GM21360 (cell line): ENCODE results near the gene HSPD1.
A peak's percentile ranks its signal among the peaks of the same experiment; 100 is the strongest.
"Not testable (repeated sequence)": the region's sequence is repeated elsewhere in the genome, so short reads cannot be mapped to it uniquely, and the experiment has no call there.

Experiments used
- ATAC-seq: cut with Tn5 transposase; IDR thresholded peaks from one replicate; pipeline ENCODE4 v1.9.1; 2021; ENCODE audit warnings: mild to moderate bottlenecking, moderate library complexity; ENCODE audit not compliant: unreplicated experiment

Gene HSPD1

DNA sequence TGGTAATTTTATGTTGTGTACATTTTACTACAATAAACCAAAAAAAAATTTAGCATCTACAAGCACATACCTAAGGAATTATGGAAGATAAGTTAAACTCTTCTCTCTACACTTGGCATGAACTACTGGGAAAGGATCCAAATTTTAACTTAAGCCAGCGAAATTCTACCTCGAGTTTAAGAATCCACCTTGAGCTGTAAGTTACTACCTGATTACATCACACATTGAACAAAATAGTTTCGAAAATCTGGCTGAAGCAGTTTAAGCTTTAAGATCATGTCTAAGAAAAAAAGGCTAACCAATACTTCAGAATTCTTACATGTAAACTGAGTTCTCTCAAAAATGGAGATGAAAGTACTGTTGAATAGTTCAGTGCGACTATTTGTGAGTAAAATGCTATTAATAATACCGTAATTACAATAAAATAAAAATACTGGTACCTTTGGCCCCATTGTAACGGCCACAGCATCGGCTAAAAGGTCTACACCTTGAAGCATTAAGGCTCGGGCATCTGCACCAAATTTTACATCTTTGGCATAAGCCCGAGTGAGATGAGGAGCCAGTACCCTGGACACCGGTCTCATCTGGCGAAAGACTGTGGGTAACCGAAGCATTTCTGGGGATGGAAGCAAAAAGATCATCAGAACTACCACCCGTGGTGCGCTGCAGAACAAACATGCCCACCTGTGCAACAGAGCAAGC is 1.3 kb downstream of the HSPD1 start:
- no peak for ATAC-seq

DNA sequence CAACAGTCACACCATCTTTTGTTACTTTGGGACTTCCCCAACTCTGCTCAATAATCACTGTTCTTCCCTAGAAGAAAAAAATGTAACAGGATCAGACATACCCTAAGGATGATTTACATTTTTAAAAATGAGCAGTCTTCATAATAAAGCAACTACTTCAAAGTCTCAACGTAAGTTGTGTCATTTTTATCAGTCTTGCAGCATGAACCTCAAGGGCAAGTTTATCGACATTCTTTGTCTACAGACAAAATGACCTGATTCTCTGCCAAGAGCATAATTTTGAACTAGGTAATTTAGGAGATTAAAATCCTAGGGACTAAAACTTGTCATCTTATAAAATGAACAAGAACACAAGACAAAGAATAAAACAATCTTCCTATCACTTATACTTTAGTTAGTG is 2.3 kb downstream of the HSPD1 start:
- ATAC-seq = no peak

DNA sequence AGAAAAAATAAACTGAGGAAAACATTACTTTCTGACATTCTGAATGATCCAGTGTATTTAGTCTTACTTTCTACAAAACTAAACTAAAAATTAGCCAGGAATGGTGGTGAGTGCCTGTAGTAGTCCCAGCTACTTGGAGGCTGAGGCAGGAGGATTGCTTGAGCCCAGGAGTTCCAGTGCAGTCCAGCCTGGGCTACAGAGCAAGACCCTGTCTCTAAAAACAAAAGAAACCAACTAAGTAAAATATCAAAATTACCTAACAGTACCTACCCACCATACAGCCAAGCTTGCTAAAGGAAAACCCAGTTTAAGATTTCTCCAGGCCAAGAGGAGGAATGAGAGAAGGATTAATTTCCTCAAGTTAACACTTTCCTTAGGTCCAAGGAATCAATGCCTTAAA is 2.9 kb downstream of the HSPD1 start:
- ATAC-seq = no peak

DNA sequence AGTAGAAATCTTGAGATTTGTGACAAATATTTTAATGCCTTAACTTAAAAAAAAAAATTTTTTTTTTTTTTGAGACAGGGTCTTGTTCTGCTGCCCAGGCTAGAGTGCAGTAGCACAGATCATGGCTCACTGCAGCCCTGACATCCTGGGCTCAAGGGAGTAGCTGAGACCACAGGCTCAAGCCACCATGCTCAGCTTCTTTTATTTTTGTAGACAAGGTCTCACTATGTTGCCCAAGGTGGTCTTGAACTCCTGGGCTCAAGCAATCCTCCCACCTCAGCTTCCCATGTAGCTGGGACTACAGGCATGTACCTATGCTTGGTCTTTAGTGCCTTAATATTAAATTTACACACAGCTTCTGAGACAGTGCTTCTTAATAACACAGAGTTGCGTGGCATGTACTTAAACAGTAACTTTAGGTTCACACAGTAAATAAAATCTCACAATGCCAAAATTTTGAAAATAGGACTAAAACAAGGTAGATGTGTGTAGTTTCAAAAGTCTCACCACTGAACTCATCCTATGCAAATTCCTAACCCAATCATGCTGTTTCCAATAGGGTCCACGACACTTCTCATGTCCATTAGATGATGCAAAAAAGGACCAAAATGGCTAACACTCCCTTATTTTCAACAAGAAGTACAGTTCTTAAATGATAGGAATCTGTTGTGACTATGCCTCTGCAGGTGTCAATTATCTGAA is 4.1 kb downstream of the HSPD1 start:
- ATAC-seq = no peak

DNA sequence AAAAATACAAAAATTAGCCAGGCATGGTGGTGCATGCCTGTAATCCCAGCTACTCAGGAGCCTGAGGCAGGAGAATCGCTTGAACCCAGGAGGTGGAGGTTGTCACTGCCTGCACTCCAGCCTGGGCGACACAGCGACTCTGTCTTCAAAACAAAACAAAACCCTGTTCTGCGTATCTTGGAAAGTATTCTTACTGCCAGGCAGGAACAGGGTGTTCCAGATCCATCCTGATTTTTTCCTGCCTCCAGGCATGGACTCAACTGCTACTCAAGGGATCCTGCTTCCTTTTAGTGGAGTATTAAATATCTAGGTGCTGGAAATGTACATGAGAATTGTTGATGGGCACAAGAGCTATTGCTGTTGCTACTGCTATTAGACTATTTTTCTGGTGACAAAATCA is 12.3 kb downstream of the HSPD1 start:
- no peak for ATAC-seq

DNA sequence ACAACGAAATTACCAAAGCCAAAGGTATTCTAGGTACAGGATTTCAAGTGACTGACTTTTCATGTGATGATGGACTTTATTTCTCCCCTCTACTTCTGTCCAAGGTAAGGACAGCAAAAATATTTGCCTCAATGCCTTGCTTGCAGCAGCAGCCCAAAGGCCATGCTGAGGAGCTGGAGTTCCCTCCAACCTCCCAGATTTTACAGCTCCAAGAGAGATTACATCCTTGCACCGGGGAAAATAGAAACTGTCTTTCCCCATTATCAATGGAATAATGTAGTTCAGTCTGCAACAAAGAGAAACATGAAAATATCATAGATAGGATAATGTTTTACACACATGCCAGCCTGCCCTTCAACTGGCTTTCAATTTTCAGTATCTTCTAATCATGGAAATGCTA is 13.5 kb downstream of the HSPD1 start:
- ATAC-seq = no peak

DNA sequence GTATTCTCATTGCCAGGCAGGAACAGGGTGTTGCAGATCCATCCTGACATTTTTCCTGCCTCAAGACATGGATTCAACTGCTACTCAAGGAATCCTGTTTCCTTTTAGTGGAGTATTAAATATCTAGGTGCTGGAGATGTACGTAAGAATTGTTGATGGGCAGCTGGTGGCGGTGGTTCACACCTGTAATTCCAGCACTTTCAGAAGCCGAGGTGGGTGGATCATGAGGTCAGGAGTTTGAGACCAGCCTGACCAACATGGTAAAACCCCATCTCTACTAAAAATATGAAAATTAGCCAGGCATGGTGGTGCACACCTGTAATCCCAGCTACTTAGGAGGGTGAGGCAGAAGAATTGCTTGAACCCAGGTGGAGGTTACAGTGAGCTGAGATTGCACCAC is 15.4 kb downstream of the HSPD1 start:
- ATAC-seq = not testable (repeated sequence)

DNA sequence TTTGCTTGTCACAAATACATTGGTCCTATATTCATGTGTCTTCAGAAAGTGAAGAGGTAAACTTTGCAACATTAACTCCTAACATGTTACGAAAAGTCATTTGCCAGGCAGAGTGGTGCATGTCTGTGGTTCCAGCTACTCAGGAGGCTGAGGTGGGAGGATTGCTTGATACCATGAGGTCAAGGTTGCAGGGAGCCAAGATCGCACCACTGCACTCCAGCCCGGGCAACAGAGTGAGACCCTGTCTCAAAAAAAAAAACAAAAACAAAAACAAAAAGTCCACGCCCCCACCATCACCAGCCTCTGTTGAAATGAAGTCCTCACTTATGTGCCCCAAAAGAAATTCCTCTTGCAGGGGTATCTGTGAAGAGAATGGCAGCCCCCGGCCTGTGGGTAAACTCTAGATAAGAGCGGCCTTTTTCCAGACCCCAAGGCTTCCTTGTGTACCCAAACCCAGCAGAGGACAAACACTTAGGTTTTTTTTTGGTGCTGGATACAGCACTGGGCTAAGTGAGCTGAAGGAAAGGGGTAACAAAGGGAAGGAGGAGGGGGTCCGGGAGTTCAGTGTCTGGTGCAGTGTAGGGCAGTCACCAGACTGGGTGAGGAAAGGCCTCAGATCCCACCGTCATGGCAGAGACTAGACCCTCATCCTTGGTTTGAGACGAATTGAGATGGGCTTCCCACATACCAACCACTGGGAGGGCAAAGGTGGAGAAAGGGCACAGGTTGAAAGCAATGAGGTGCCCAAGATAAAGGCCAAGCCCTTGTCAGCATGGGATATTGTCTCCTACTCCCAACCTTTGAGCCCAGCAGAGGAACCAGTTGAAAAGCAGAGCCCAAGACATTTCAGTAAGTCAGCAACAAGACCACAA is 19.2 kb downstream of the HSPD1 start:
- no peak for ATAC-seq

DNA sequence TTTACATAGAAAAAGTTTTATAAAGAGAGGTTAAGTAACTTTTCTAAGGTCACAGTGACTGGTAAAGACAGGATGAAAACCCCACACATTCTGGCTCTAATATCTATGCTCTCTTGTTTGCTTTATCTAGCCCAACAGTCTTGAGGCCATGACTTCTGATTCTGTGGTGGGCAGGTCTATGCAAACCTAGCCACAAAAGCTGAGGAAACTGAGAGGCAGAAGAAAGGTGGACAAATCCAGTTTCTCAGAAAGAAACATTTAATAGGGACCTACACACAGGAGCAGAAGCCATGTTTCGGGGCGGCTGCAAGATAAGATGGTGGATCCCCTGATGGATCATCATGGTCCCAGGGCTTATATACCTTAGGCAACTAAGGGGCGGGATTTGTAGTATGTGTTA is 21.8 kb downstream of the HSPD1 start:
- ATAC-seq = no peak

DNA sequence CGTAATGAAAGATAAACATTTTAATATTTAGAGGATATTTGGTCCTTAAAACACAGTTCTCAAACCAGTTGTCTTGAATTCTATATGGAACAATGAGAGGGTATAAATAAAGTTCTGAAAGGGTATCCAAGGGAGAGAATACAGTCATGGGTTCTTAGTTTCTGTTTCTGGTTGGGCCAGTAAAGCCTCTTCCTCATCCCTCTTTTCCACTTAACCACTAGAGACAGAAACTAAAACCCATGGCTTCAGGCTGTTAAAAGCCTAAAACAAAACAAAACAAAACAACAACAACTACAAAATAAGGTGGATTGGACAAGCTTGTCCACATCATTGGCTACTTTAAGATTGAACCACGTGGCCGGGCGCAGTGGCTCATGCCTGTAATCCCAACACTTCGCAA is 27.5 kb downstream of the HSPD1 start:
- ATAC-seq = no peak

DNA sequence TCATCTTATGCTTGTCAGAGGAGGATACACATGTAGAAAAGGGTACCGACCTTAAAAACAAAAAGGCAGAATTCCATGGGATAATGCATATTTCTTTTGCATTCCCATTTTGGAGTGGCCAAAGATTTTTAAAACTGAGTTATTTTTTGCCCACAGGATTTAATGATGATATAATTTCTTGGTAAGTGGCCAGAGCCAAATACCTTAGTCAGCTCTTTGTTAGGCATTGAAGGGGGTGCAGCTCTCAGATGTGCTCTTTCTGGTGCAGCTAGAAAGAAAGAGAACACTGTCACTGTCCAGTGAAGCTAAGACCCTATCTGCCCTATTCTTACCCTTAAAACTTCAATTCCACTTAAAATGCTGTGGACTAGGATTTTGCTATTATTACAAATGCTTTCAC is 35.5 kb downstream of the HSPD1 start:
- ATAC-seq = no peak

DNA sequence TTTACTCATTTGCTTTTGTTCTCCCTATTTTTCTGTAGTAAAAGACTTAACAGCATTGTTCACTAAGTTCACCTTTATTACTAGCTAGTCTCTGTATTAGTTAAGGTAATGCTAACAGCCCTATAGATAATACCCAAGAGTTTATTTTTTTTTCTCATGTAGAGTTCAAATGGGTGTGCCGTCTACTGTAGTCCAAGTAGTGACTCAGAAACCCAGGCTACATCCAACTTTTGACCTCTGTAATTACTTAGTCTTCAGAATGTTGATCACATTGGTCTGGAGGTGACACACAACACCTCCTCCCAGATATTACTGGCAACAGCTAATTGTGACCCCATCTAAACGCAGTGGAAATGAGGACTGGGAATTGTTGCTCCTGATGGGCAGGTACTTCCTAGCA is 38.6 kb downstream of the HSPD1 start:
- ATAC-seq = no peak

DNA sequence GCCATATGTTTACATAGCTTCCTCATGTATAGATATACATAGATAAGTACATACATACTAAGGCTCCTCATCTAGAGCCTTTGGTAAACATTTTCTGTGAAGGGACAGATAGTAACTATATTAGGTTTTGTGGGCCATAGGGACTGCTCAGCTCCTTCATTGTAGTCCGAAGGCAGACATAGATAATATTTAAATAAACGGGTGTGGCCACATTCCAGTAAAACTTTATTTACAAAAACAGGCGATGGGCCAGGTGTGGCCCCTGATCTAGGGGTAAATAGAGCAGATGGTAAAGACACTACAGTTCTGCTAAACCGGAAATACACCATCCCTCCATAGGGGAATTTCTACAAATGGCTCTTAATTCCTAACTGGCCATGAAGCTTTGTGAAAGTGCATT is 39.0 kb downstream of the HSPD1 start:
- no peak for ATAC-seq

DNA sequence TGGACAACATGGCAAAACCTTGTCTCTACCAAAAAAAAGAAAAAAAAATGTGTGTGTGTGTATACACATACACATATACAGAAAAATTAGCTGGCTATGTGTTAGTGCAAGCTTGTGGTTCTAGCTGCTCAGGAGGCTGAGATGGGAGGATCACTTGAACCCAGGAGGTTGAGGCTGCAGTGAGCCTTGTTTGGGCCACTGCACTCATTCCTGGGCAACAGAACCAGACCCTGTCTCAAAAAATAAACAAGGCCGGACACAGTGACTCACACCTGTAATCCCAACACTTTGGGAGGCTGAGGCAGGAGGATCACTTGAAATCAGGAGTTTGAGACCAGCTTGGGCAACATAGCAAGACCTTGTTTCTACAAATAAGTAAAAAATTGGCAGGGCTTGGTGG is 44.2 kb downstream of the HSPD1 start:
- no peak for ATAC-seq

DNA sequence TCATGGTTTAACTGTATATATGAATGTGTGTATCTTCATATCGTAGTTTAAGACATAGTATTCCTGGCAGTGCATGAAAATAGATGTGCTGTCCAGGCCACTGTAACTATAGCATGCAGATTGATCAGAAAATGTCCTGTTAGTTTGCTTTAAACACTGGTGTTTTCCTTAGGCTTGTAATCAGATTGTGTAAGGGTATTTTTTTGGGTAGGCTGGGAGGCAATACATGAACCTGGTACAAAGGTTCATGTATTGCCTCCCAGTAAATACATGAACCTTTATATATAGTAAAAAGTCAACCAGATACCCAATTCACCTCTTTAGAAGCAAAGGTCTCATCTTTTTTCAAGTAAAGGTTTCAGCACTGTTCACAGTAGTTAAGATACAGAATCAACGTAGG is 44.7 kb downstream of the HSPD1 start:
- ATAC-seq = no peak

DNA sequence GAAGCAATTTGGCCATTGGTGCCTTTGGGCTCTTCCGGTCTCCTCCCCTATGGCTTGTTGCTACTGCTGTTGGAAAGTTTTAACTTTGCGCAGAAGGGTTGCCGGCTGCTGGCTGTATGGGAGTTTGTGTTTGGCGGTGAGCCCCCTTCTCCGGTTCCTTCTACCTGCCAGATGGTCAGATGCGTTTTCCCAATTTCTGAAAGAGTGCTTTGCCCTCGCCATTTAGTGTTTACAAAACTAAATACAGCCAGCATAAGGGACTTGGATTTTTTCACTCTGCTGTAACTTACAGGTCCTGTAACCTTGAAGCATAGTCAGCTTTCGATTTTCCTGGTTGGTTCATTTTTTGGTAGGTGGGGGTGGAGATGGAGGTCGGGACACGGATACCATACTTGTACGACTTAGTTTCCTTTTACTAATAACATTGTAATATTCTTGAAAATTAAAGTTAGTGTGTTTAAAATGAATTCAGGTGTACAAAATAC is 45.7 kb downstream of the HSPD1 start:
- ATAC-seq = peak; percentile 25

DNA sequence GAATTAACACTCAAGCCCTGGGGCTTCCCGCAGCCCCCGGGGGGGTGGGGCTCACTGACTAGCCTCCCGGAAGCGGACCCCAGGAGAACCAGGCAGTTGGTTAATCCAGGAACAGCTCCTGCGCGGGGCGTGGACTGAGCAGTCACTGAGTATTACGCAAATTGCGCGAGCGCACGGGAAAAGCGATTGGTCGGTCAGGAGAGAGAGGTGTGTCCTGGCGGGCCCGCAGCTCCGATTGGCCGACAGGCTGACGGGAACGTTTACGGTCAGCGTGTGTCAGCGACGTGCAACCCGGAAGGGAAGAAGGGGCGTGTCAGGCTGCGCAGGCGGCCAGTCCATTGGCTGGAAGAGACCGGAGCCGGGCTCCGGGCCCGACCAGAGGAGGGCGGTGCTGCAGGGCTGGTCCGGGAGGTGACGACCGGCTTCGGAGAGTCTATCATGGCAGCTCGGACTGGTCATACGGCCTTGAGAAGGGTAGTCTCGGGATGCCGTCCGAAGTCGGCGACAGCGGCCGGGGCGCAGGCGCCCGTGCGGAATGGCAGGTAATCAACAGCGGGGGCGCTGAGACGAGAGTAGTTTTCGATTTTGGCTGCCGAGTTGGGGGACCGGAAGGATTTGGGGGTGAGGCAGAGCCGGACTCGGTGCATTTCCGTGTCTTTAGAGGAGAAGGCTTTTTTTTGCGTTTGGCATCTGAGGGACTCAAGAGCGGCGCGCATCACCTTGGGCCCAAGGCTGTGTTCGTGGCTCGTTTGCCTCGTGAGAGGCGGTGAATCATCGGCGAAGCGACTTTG is 46.3 kb downstream of the HSPD1 start, which contains the start of gene COQ10B:
Gene COQ10B, plus strand, starts transcription at position 430 of the 791 bp plus-strand sequence. Its CDS starts 9 bp downstream, at position 439.
- peak; percentile 94 for ATAC-seq

DNA sequence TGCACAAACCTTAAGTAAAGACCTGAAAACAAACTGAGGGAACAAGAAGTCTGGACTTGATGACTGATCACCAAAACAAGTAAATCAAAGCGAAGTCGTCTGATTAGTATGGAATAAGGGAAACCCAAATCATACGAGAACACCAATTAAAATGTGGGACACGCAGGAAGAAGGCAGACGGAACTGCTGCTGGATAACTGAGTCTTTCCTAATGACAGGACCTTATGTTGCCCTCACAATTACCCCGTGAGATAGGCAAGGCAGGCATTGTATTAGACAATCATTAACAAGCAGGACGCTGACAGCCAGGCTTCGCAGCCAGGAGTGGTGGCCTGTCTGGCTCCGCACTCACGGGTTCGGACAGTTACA is 46.9 kb downstream of the HSPD1 start:
- no peak for ATAC-seq

DNA sequence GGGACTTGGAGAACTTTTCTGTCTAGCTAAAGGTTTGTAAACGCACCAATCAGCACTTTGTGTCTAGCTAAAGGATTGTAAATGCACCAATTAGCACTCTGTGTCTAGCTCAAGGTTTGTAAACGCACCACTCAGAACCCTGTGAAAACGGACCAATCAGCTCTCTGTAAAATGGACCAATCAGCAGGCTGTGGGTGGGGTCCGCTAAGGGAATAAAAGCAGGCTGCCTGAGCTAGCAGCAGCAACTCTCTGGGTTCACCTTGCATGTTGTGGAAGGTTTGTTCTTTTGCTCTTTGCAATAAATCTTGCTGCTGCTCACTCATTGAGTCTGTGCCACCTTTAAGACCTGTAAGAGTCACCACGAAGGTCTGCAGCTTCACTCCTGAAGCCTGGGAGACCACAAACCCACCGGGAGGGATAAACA is 48.7 kb downstream of the HSPD1 start:
- ATAC-seq = not testable (repeated sequence)

DNA sequence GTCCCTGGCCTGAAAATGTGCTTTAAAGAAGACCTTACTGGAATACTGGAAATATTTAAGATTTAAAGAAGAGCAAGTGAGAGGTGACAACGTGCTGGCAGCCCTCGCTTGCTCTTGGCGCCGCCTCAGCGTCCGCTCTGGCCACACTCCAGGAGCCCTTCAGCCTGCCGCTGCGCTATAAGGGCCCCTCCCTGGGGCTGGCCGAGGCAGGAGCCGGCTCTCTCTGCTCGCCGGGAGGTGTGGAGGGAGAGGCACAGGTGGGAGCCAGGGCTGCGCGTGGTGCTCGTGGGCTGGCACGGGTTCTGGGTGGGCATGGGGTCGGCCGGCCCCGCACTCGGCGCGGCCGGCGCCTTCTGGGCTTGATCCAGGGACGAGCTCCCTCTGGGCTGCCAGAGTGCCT is 49.2 kb downstream of the HSPD1 start:
- no peak for ATAC-seq

DNA sequence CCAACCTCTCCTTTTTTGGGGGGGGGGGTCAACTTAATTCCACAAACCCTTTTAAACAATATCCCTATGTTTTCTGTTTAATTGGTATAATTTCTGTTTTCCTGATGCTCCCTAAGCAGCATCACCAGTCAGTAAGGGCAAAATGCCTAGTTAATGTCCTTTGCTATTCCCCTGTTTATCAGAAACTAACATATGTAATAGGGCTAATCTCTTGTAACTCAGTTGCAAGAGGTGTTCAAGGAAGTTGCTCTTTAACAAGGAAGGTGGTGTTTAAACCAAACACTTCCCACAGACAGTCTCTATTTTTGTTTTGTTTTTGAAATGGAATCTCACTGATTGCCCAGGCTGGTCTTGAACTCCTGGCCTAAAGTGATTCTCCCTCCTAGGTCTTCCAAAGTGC is 52.8 kb downstream of the HSPD1 start:
- ATAC-seq = no peak
